K562 (cell line): ENCODE results near the gene DARS2. TPM values are rescaled to one million over a fixed set of nuclear protein-coding genes. Genes with fewer than 3 reads are reported as not detected.

Source experiments
- ARNT ChIP-seq, 2 experiments: fragments of 450-650 bp; IDR thresholded peaks; 2 replicates each; pipeline ENCODE4 v1.6.1; 2016; ENCODE audit warnings: mild to moderate bottlenecking in 1 of 2
- IRF2 ChIP-seq: sonication (generic); formaldehyde crosslinking; IDR thresholded peaks from 2 replicates; pipeline ENCODE4 v1.8.1; 2022; ENCODE audit warnings: mild to moderate bottlenecking, missing genetic modification reagents
- LCOR ChIP-seq: sonication (generic); formaldehyde crosslinking; IDR thresholded peaks from 2 replicates; pipeline ENCODE4 v1.8.0; 2022; ENCODE audit warnings: mild to moderate bottlenecking, missing genetic modification reagents
- MIER1 ChIP-seq: fragments of 450-650 bp; IDR thresholded peaks from 2 replicates; pipeline ENCODE4 v1.6.1; 2016; ENCODE audit warnings: antibody characterized with exemption, mild to moderate bottlenecking, low read depth
- MXI1 ChIP-seq: IDR thresholded peaks from 2 replicates; pipeline ENCODE4 v1.6.1; 2011; ENCODE audit warnings: low read depth, mild to moderate bottlenecking, improper control_type of control experiment, low read length
- NFIC ChIP-seq: fragments of 450-650 bp; IDR thresholded peaks from 2 replicates; pipeline ENCODE4 v1.6.1; 2017; ENCODE audit warnings: mild to moderate bottlenecking, inconsistent platforms
- OTX1 ChIP-seq: fragments of 450-650 bp; formaldehyde crosslinking; IDR thresholded peaks from 2 replicates; pipeline ENCODE4 v1.4.0; 2022; ENCODE audit warnings: mild to moderate bottlenecking
- RBM25 ChIP-seq: fragments of 200-400 bp; formaldehyde crosslinking; IDR thresholded peaks from 2 replicates; pipeline ENCODE4 v1.6.1; 2018; ENCODE audit warnings: low read length, low read depth, moderate library complexity; ENCODE audit not compliant: severe bottlenecking
- SMARCA5 ChIP-seq: fragments of 450-650 bp; IDR thresholded peaks from 2 replicates; pipeline ENCODE4 v1.6.1; 2016
- SMARCC2 ChIP-seq: fragments of 450-650 bp; IDR thresholded peaks from 2 replicates; pipeline ENCODE4 v1.6.1; 2017; ENCODE audit warnings: antibody characterized with exemption, moderate library complexity, mild to moderate bottlenecking, low read depth
- TOE1 ChIP-seq, 2 experiments: fragments of 450-650 bp in 1 of 2; sonication (generic) in 1 of 2; formaldehyde crosslinking in 1 of 2; IDR thresholded peaks; 2 replicates each; pipeline versions ENCODE4 v1.7.1 to v1.8.0; 2016 to 2022; ENCODE audit warnings: borderline replicate concordance in 2 of 2, mild to moderate bottlenecking in 2 of 2, antibody characterized with exemption in 1 of 2, inconsistent platforms in 1 of 2, low read depth in 1 of 2, missing genetic modification reagents in 1 of 2, moderate library complexity in 1 of 2
- XRCC3 ChIP-seq: fragments of 450-650 bp; IDR thresholded peaks from 2 replicates; pipeline ENCODE4 v1.6.1; 2017; ENCODE audit warnings: mild to moderate bottlenecking, moderate library complexity
- ZFX ChIP-seq: sonication (generic); formaldehyde crosslinking; IDR thresholded peaks from 2 replicates; pipeline ENCODE4 v1.8.0; 2022; ENCODE audit warnings: mild to moderate bottlenecking, missing genetic modification reagents, moderate library complexity
- ZNF766 ChIP-seq: fragments of 200-800 bp; sonication (Bioruptor generic); conservative IDR thresholded peaks from 2 replicates; pipeline ENCODE4 v1.6.1; 2016; ENCODE audit warnings: missing genetic modification characterization, missing compliant biosample characterization
- polyA plus RNA-seq, 8 experiments: library from polyadenylated mRNA; depleted of rRNA in 4 of 8; stranded (reverse) in 5 of 8; unstranded in 3 of 8; fragments of >200 nt; fragmentation: Nextera tagmentation in 2 of 8; fragmentation: Illumina TruSeq in 1 of 8; extraction: Ambion mirVana in 2 of 8; extraction: Trizol in 1 of 8; gene quantifications; 2 replicates each; pipeline versions ENCODE4 v1.2.1 to v1.2.3, GENCODE V29; 2011 to 2014; ENCODE audit warnings: inconsistent platforms in 1 of 8, missing spikeins in 1 of 8
- total RNA-seq, 7 experiments: library from RNA; depleted of rRNA in 6 of 7; stranded (reverse); fragments of >200 nt in 6 of 7; fragmentation: Illumina TruSeq in 2 of 7; extraction: Trizol in 2 of 7; gene quantifications; 2 replicates each; pipeline versions ENCODE4 v1.2.1 to v1.2.3, GENCODE V29; 2011 to 2021; ENCODE audit warnings: low replicate concordance in 1 of 7
- TF ChIP-seq, protein P1 (sequence below): fragments of 450-650 bp; formaldehyde crosslinking; IDR thresholded peaks from 2 replicates; pipeline ENCODE4 v1.4.0; 2020; ENCODE audit warnings: mild to moderate bottlenecking, moderate library complexity

The DARS2 gene
- total and polyA plus RNA-seq, 9 of the 15 experiments (the other 6 are each of a cell fraction or from before 2014, with no cell fraction given) = 36.4 to 96.7 (median 68.6) TPM

DNA sequence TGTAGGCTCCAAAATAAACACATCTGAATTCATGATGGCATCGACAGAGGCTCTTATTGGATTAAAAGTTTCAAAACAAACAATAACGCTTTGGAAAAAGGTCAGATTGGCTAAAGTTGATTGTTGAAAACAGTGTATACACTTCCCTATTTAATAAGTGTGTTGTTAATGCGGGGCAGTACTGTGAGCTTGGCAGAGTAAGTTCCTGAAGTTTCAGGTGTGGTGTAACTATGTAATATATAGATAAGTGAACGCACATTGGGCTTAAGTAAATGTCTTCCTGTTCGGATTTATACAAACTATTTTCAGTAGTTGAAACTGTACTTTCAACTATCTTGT, 44.5 kb downstream of the DARS2 start (continued):
- TF ChIP-seq ZNF766 (CRISPR knock-in tag) = 0 out of 2 replicates have a peak, but pooled peaks have one; percentile 20
- no peak for TF ChIP-seq MXI1
- TF ChIP-seq TOE1 (IDR thresholded peaks at IDR 0.05; ENCODE audit: borderline replicate concordance) = no peak
- TF ChIP-seq TOE1 (CRISPR knock-in tag; IDR thresholded peaks at IDR 0.05; ENCODE audit: borderline replicate concordance, low read depth) = no peak
- no peak for TF ChIP-seq IRF2 (CRISPR knock-in tag)
- TF ChIP-seq OTX1 (CRISPR knock-in tag) = no peak
- no peak for TF ChIP-seq ZFX (CRISPR knock-in tag)
- TF ChIP-seq ARNT (IDR thresholded peaks at IDR 0.05) = 0 out of 4 replicates have a peak, but pooled peaks of 1 of the 2 experiments have one; percentile 4
- 0 out of 2 replicates have a peak, but pooled peaks have one; percentile 4 for TF ChIP-seq MIER1
- no peak for TF ChIP-seq RBM25
- TF ChIP-seq NFIC = no peak
- 0 out of 2 replicates have a peak, but pooled peaks have one; percentile 4 for TF ChIP-seq SMARCA5
- TF ChIP-seq, protein P1, sequence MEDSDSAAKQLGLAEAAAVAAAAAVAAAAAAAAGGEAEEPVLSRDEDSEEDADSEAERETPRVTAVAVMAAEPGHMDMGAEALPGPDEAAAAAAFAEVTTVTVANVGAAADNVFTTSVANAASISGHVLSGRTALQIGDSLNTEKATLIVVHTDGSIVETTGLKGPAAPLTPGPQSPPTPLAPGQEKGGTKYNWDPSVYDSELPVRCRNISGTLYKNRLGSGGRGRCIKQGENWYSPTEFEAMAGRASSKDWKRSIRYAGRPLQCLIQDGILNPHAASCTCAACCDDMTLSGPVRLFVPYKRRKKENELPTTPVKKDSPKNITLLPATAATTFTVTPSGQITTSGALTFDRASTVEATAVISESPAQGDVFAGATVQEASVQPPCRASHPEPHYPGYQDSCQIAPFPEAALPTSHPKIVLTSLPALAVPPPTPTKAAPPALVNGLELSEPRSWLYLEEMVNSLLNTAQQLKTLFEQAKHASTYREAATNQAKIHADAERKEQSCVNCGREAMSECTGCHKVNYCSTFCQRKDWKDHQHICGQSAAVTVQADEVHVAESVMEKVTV = no peak
- TF ChIP-seq XRCC3 = no peak
- TF ChIP-seq LCOR (CRISPR knock-in tag) = 0 out of 2 replicates have a peak, but pooled peaks have one; percentile 9
- peak; percentile 62; the same call in 1 of the 2 replicates for TF ChIP-seq SMARCC2
